GM21723 (cell line): ENCODE data around the gene UXT.
"Not testable (repeated sequence)": the region's sequence is repeated elsewhere in the genome, so short reads cannot be mapped to it uniquely, and the experiment has no call there.

ENCODE experiments used
- ATAC-seq: cut with Tn5 transposase; IDR thresholded peaks from one replicate; pipeline ENCODE4 v1.9.1; 2021; ENCODE audit warnings: mild to moderate bottlenecking, moderate library complexity; ENCODE audit not compliant: unreplicated experiment

The UXT gene

GRCh38 chrX:47658684-47659420 is at the start of gene UXT:
Gene UXT, minus strand, starts transcription at chrX:47659180. Its CDS starts 253 bp downstream, at chrX:47658927.
- peak; percentile 76 for ATAC-seq

- ATAC-seq = no peak
Measured at GRCh38 chrX:47707031-47707780, 48.2 kb upstream of the UXT start.

- ATAC-seq = no peak
Measured at GRCh38 chrX:47706575-47706974, 47.6 kb upstream of the UXT start.

- ATAC-seq = no peak
Measured at GRCh38 chrX:47704736-47705135, 45.8 kb upstream of the UXT start.

- no peak for ATAC-seq
Measured at GRCh38 chrX:47697181-47697580, 38.2 kb upstream of the UXT start.

- no peak for ATAC-seq
Measured at GRCh38 chrX:47690175-47690574, 31.2 kb upstream of the UXT start.

GRCh38 chrX:47687263-47687662 is 28.3 kb upstream of the UXT start:
- ATAC-seq = no peak

GRCh38 chrX:47683829-47684205 is 24.8 kb upstream of the UXT start:
- no peak for ATAC-seq

- no peak for ATAC-seq
Measured at GRCh38 chrX:47683184-47683828, 24.3 kb upstream of the UXT start.

- ATAC-seq = not testable (repeated sequence)
Measured at GRCh38 chrX:47675959-47676859, 17.2 kb upstream of the UXT start.

GRCh38 chrX:47674776-47675175 is 15.8 kb upstream of the UXT start:
- no peak for ATAC-seq

- ATAC-seq = not testable (repeated sequence)
Measured at GRCh38 chrX:47665797-47666196, 6.8 kb upstream of the UXT start.

- ATAC-seq = no peak
Measured at GRCh38 chrX:47664737-47665136, 5.8 kb upstream of the UXT start.

GRCh38 chrX:47662144-47662657 is 3.2 kb upstream of the UXT start:
- no peak for ATAC-seq

GRCh38 chrX:47661539-47661938 is 2.6 kb upstream of the UXT start:
- no peak for ATAC-seq

GRCh38 chrX:47659421-47659726 is 394 bp upstream of the UXT start:
- ATAC-seq = no peak

GRCh38 chrX:47658301-47658683 is 688 bp downstream of the UXT start:
- ATAC-seq = no peak

- ATAC-seq = no peak
Measured at GRCh38 chrX:47651043-47651905, 7.7 kb downstream of the UXT start.

- ATAC-seq = peak; percentile 94
Measured at GRCh38 chrX:47650164-47651042, 8.6 kb downstream of the UXT start, which contains the start of gene ELK1. Gene ELK1, minus strand, starts transcription at chrX:47650563. Its CDS starts 9,122 bp downstream, at chrX:47641441.
